AG08396 (cell line): ENCODE results near the gene FBRS.
A peak's percentile ranks its signal among the peaks of the same experiment; 100 is the strongest.
"Not testable (repeated sequence)": the region's sequence is repeated elsewhere in the genome, so short reads cannot be mapped to it uniquely, and the experiment has no call there.

Source experiments
- DNase-seq: peaks from one replicate; pipeline ENCODE4 v3.0.0; 2012; ENCODE audit warnings: low spot score, mixed read lengths

FBRS gene

DNA sequence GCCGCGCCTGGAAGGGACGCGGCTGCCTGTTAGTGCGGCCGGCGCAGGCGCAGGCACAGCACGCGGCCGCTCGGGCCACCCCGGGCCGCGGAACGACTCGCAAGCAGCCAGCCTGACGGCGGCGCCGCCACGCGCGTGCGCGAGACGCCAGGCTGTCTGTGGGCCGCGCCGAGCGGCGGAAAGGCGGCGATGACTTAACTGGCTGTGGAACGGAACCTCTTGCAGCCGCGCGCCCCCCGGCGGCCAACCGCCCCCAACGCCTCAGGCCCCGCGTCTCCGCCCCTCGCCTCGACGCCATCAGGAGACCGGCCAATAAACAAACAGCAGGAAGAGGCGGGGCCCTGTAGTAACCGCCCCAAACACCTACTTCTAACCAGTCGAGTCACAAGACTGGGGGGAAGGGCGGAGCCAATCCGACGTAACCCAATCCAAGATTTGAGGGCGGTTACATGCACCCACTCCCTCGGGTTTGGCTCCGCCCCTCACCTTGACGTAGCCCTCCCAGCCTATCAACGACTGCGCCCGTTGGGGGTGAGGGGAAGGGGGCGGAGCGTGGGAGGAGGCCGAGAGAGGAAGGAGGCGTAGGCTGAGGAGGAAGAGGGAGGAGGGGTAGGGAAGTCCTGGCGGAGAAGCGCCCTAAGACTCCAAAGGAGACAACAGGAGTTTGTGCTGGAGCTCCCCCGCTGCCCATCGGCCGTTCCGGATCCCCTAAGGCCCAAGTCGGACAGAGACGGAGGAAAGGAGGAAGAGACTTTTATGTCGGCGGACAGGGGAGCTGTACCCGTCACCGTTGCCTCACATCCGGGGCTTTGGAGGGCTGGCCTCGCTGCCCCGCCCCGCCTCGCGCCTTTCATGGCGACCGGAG, at the start of gene FBRS:
Gene FBRS, plus strand, starts transcription at position 566 of the 865 bp plus-strand sequence. CDS start 1,088 bp downstream, outside the sequence.
- peak; percentile 98 for DNase-seq

DNA sequence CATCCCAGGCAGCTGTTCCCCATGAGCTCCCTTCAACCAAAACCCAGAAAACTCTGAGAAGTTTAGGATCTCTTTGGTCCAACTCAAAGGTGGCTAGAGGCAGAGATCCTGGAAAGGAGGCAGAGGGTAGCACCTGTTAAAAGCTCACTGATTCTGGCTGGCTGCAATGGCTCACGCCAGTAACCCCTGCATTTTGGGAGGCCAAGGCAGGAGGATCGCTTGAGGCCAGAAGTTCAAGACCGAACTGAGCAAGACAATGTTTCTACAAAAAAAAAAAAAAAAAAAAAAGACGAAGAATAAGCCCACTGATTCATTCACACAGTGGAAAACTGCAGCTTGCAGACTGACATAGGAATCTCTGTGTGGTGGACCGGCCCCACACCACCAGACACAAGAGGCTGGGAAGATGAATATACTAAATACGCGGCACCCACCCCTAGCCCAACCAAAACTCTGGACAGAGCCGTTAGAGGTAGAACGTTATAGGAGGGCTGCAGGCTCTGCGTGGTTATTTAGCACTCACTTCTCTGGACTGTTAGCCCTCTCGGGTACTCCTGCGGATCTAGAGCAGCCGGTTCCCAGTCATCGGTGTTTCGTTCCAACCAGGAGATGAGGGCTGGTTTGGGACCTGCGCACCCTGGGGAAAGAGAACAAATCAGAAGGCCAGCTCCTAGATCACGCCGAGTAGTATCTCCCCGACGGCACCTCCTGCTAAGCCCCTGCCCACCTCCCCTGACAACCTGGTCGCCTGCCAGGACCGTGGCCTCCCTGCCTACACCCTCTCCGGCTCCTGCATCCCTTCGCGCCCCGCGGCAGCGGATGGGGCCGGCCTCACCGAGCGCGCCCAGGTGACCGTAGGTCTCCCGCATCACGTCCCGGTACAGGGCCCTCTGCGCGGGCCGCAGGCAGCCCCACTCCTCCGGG, 49.0 kb upstream of the FBRS start:
- DNase-seq: peak; percentile 65

DNA sequence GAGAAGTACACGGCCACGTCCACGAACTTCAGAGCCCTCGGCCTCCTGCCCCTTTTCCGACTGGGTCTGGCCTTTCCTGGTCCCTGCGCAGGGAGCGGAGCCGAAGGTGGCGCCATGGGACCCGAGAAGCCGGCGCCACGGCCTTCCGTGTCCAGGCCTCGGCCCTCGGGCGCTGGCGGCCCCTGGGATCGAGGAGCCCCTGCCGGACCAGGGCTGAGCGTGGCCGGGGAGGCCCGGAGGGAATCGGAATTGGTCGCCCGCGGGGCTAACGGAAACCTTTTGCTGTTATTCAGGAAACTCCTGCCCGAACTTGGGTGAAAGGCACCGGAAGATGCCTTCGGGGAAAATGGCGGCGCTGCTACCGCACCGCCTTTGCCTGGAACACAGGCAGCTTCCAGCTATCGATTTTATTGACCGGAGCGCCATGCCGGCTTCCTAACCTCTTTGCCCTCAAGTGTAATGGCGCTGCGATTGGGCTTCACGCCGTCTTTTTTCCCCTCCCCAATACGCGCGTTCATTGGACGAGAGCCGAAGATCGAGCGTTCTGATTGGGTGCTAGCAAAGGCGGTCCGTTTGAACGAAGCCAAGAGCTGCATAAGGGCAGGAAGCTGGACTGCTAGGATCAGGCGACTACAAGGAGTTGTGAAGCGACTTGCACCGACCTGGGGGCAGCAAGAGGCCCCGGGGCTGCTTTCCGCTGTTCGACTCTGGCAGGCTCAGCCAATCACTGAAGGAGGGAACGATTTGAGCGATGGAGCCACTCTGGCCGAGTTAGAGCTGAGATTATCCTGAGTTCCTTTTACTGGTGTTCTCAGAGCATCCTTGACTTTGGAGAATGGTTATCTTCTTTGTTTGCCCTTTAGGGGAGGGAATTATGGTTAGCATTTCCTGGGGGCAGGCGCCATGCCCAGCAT, 48.0 kb upstream of the FBRS start, which contains the start of gene ZNF689:
Gene ZNF689, minus strand, starts transcription at position 464 of the 914 bp plus-strand sequence. Its CDS starts 348 bp downstream, at position 116.
- peak; percentile 98 for DNase-seq

DNA sequence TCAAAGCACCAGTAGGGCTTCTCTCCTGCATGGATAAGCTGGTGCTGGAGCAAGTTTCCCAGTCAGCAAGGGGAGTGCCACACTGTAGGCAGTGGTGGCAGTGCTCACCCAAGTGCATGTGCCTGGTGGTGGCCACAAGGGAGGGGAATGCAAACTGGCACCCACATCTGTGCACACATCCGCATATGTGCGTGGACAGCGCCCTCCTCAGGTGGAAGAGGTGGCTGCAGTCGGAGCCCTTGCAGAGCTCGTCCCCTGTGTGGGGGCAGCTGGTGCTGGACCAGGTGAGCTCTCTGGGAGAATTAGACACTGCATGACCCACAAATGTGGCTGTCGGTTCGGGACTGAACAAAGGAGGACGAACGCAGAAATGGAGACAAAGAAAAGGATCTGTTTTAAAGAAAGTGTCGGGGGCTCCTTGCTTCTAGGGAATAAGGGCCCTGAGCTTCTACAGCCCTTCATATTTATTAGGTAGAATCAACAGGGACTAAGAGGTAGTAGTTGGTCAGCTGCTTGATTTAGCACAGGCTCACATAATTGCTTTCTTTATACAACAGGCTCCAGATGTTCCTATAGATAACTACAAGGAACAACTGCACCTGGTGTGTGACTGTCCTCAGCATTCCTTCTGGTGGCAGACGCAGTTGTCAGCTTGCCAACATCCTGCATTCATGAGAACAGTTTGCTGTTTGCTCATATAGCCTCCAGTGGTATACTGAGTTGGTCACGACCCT, 42.7 kb upstream of the FBRS start:
- peak; percentile 41 for DNase-seq

DNA sequence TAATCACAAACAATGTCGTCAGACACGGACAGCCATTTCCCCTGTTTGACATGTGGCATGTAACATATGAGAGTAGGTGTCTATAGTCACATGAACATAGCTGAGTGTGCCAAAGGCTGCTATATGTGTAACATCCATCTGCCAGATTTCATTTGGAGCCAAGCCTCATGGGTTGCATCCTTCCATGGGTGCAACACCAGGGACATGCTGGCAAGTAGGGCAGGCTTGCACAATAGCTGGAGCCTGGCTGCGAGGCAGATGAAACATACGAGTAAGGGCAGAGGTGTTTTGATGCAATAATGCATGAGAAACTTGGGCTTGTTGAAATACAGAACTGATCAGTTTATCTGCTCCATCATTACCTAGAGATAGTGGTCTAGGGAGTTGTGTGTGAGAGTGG, 39.0 kb upstream of the FBRS start:
- no peak for DNase-seq

DNA sequence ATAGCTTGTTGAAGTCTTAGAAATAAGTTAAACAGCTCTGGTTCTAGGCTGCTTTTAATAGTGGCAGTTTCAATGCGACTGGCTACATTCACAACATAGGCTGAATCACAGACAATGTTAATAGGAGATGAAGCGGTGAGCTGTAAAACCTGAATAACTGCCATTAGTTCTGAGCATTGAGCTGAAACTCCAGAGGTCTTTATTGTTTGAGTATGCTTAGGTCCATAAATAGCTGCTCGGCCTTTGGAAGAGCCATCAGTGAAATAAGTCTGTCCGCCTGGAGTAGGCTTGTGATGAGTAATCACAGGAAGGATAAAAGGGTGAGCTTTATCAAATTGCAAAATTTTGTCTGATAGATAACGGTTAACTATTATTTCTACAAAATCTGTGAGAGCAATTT, 38.6 kb upstream of the FBRS start:
- DNase-seq: no peak

DNA sequence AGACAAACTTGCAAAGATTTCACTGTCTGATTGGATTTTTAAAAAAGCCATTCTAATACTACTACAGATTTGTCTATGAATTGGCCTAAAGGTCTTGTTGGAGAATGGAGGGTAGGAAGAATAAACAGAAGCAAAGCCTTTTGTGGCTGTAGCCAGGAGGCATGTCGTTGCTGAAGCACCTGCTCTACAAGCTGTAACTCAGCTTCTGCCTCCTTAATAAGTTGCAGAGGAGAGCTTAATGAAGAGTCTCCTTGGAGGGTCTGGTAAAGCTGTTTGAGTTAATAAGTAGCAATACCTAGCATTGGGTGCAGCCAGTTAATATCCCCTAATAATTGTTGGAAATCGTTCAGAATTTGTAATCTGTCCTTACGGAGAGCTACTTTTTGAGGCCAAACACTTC, 38.1 kb upstream of the FBRS start:
- no peak for DNase-seq

DNA sequence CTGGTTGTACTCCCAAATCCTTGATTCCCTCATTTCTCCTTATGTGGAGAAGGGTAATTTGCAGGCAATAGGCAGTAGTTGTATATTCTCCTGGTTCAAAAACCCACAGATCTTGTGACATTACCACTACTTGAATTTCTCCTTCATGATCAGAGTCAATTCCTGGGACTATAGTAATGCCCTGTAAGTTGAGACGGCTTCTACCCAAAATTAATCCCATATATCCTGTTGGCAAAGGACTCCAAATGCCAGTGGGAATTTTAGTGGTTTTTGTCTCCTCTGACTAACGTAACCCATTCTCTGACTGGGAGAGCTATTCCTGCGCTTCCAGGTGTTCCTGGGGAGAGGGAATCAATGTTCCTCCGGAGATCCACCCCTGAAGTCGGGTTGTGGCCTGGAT, 36.5 kb upstream of the FBRS start:
- no peak for DNase-seq

DNA sequence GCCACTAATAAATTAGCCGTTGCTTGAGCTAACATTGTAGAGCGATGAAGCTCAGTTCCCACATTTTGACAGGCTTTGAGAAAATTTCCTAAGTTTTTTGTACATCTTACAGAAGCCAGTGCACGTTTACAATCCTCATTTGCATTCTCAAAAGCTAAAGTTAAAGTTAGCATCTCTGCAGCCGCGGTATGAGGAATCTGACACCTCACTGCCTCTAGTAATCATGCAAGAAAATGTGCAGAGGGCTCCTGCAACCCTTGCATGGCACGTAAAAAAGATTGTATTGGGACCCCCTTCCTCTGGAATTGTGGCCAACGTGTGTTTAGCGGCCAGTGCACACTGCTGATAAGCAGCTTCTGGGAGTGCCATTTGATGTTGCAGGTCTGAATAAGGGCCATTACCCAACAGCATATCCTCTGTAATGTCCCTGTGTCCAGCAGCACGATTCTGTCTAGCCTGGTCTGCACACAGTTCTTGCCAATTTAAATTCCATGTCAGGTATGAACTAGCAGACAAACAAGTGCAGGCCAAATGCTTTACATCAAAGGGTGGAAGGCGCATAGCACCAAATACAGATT, 35.7 kb upstream of the FBRS start:
- no peak for DNase-seq

DNA sequence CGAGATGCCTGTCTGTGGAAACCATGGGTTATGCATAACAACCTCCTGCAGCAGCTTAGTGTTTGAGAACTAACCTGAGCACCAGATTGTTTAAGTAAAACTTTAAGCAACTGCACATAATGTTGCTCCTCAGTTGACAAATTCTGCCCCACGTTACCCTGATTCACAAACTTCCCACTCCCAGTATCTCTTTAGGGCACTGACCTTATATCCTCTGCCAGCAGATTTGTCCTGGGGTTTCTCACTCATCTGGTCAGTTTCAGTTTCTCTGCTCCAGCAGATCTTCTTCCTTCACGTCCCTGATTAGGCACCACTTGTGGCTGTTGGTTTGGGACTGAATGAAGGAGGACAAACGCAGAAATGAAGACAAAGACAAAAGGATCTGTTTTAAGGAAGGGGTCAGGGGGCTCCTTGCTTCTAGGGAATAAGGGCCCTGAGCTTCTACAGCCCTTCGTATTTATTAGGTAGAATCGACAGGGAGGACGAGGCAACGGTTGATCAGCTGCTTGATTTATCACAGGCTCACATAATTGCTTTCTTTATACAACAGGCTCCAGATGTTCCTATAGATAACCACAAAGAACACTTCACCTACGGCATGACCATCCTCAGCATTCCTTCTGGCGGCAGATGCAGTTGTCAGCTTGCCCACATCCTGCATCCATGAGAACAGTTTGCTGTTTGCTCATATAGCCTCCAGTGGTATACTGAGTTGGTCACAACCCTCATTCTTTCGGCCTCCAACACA, 34.5 kb upstream of the FBRS start:
- DNase-seq: no peak

DNA sequence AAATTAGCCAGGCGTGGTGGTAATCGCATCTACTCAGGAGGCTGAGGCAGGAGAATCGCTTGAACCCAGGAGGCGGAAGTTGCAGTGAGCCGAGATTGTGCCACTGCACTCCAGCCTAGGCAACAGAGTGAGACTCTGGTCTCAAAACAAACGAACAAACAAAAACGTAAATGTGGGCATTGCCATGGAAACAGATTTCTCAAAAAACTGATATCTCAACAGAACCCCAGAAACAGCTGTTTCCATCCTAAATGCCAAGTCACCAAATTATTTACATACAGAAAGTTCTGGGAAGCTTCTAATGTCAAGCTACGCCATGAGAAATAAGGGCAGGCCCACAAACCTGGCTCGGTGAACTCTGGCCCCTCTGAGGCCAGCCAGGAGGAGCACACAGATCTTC, 32.0 kb upstream of the FBRS start:
- DNase-seq: no peak

DNA sequence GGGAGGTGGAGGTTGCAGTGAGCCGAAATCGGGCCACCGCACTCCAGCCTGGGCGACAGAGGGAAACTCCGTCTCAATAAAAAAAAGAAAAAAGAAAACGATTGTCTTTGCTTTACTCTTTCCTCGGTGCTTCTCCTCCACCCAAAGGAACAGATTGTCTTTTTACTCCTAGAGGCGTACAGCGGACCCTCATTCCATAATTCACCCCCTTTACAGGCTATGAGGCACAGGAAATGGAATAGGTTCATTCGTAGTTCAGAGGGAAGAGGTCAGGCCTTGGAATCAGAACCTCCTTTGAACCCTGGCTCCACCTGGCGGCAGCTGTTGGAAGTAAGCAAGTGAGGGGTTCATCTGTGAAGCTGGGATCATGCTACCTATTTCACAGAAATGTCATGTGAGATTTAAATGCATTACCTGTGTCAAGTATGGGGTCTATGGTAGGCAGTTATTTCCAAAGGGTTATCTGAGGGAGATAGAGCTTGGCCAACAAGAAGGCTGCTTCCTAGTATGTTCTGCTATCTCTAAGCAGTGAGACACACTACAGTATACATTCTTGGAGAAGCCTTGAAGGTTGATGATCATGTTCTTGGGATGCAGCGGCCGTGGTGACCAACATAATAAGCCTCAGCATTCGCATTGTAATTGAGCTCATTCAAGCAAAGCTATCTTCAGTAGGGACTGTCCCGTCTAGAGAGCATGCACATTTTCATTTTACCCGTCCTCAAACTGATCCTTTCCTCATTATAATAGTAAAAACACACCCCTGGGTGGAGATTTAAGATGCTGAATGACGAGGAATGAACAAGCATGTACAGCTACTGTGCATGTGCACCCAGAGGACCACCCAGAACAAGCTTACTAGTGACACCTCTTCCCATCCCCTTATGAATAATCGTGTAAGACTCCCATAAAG, 29.3 kb upstream of the FBRS start:
- peak; percentile 69 for DNase-seq

DNA sequence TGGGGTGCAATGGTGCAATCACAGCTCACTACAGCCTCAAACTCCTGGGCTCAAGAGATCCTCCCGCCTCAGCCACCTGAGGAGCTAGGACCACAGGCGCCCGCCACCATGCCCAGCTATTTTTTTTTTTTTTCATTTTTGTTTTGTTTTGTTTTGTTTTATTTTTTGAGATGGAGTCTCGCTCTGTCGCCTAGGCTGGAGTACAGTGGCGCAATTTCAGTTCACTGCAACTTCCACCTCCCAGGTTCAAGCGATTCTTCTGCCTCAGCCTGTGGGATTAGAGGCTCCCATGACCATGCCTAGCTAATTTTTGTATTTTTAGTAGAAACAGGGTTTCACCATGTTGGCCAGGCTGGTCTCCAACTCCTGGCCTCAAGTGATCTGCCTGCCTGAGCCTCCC, 25.8 kb upstream of the FBRS start:
- not testable (repeated sequence) for DNase-seq

DNA sequence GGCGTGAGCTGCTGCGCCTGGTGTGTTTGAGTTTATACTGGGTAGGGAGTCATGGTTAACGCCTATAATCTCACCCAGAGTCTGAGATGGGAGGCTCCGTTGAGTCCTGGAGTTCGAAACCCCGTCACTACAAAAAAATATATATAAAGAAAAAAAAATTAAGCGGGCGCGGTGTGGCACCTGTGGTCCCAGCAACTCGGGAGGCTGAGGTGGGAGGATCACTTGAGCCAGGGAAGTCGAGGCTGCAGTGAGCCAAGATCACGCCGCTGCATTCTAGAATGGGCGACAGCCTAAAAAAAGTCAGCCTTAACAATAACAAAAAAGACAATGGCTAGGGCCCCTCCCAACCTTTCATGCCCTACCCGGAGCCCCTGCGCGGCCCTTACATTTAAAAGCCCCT, 24.7 kb upstream of the FBRS start:
- DNase-seq: no peak

DNA sequence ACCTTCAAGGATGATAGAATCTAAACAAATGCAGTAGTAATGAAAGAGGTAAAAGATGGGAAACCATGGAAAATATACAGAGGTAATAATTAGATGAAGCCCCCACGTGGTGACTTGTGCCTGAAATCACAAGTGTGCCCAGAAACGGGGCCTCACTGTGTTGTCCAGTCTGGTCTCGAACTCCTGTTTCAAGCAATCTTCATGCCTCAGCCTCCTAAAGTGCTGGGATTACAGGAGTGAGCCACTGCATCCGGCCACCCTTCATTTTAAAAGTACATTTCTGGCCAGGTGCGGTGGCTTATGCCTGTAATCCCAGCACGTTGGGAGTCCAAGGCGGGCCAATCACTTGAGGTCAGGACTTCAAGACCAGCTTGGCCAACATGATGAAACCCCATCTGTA, 21.6 kb upstream of the FBRS start:
- no peak for DNase-seq

DNA sequence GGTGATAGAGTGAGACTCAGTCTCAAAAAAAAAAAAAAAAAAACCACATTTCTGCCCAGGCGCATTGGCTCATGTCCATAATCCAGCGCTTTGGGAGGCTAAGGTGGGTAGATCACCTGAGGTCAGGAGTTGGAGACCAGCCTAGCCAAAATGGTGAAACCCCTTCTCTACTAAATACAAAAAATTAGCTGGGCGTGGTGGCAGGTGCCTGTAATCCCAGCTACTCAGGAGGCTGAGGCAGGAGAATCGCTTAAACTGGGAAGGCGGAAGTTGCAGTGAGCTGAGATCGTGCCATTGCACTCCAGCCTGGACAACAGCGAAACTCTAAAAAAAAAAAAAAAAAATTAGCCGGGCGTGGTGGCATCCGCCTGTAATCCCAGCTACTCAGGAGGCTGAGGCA, 21.1 kb upstream of the FBRS start:
- DNase-seq: not testable (repeated sequence)

DNA sequence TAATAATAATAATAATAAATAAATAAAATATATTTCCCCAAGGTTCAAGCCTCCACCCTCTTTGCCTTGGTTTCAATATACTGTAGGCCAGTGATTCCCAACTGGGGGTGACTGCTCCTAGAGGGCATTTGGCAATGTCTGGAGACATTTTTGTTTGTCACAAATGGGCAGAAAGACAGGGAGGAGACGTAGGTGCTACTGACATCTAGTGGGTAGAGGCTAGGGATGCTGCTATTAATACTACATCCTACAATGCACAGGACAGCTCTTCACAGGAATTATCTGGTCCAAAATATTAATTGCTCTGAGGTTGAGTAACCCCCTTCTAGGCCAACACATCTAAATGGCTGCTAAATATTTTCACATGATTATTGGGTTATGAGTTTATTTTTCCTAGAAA, 20.3 kb upstream of the FBRS start:
- no peak for DNase-seq

DNA sequence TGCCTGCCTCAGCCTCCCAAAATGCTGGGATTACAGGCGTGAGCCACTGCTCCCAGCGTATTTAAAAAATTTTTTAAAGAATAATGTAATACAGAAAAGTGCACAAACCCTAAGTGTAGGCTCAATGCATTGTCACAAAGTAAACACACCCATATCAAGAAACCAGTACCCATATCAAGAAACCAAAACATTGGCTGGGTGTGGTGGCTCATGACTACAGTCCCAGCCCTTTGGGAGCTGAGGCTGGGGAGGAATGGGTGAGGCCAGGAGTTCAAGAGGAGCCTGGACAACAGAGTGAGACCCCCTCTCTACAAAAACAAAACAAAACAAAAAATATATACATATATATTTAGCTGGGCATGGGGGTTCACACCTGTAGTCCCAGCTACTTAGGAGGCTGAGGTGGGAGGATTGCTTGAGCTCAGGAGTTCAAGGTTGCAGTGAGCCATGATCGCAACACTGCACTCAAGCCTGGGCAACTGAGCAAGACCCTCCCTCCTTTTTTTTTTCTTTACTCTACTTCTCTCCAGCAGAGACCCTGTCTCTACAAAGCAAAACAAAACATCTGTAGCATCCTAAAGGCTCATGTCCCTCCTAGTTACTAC, 16.8 kb upstream of the FBRS start:
- no peak for DNase-seq
